SU-DHL-6 (cell line): ENCODE measurements around the gene RFTN1.
A peak's percentile ranks its signal among the peaks of the same experiment; 100 is the strongest.

Source experiments
- H2AFZ ChIP-seq: fragments of 200-600 bp; sonication (generic); 2 replicates; pipeline ENCODE4 v1.6.1; 2014; ENCODE audit warnings: low read depth, mild to moderate bottlenecking, moderate library complexity, mixed read lengths, antibody characterized with exemption, low read length; ENCODE audit not compliant: severe bottlenecking
- H3F3A ChIP-seq: fragments of 200-600 bp; shearing (Covaris generic); 2 replicates; pipeline ENCODE4 v1.6.0; 2016; ENCODE audit warnings: antibody characterized with exemption, mild to moderate bottlenecking; ENCODE audit not compliant: insufficient read depth
- H3K27ac ChIP-seq: fragments of 200-600 bp; sonication (generic); 2 replicates; pipeline ENCODE4 v1.5.1; 2016; ENCODE audit warnings: low read depth, mild to moderate bottlenecking, low read length, moderate library complexity, mixed read lengths
- H3K27me3 ChIP-seq: fragments of 200-600 bp; sonication (generic), shearing (Covaris generic); 2 replicates; pipeline ENCODE4 v1.6.0; 2014; ENCODE audit warnings: mild to moderate bottlenecking, low read length
- H3K36me3 ChIP-seq: fragments of 200-600 bp; sonication (generic); 2 replicates; pipeline ENCODE4 v1.6.1; 2014; ENCODE audit warnings: mild to moderate bottlenecking, low read length, mixed read lengths
- H3K4me2 ChIP-seq: fragments of 300-600, 200-600 bp; shearing (Covaris generic), sonication (generic); 2 replicates; pipeline ENCODE4 v1.6.0; 2014; ENCODE audit warnings: low read length, low read depth, mild to moderate bottlenecking; ENCODE audit not compliant: poor library complexity, severe bottlenecking
- H3K4me3 ChIP-seq: fragments of 200-600 bp; sonication (generic); 2 replicates; pipeline ENCODE4 v1.5.1; 2014; ENCODE audit warnings: antibody characterized with exemption, low read length, mild to moderate bottlenecking, mixed read lengths; ENCODE audit not compliant: insufficient read depth, poor library complexity, severe bottlenecking
- H3K79me2 ChIP-seq: fragments of 200-600 bp; sonication (generic); 2 replicates; pipeline ENCODE4 v1.6.1; 2014; ENCODE audit warnings: mild to moderate bottlenecking, low read length, moderate library complexity; ENCODE audit not compliant: insufficient read depth
- H3K9ac ChIP-seq: fragments of 200-600 bp; sonication (generic); 2 replicates; pipeline ENCODE4 v1.7.0; 2014; ENCODE audit warnings: mild to moderate bottlenecking, low read length
- H3K9me2 ChIP-seq: fragments of 200-600 bp; sonication (generic); replicated peaks from 2 replicates; pipeline ENCODE4 v1.6.1; 2014; ENCODE audit warnings: low read length; ENCODE audit not compliant: insufficient read depth
- H3K9me3 ChIP-seq: fragments of 200-600 bp; sonication (generic); 2 replicates; pipeline ENCODE4 v1.6.1; 2014; ENCODE audit warnings: low read length, mixed read lengths; ENCODE audit not compliant: insufficient read depth
- H4K20me1 ChIP-seq: fragments of 200-600 bp; sonication (generic); 2 replicates; pipeline ENCODE4 v1.6.1; 2014; ENCODE audit warnings: low read depth, mild to moderate bottlenecking, antibody characterized with exemption, low read length, moderate library complexity, mixed read lengths
- CTCF ChIP-seq: fragments of 200-600 bp; sonication (generic); IDR thresholded peaks from one replicate; pipeline ENCODE4 v1.5.1; 2017; ENCODE audit warnings: antibody characterized with exemption, mild to moderate bottlenecking, low read length, moderate library complexity; ENCODE audit not compliant: insufficient read depth, poor library complexity, severe bottlenecking
- EZH2phosphoT487 ChIP-seq: fragments of 200-600 bp; sonication (generic), shearing (Covaris generic); conservative IDR thresholded peaks from 2 replicates; pipeline ENCODE4 v1.6.1; 2018; ENCODE audit warnings: mild to moderate bottlenecking, antibody characterized with exemption, low read length, moderate library complexity, mixed read lengths

The RFTN1 gene

GRCh38 chr3:16390581-16390980, 122.9 kb downstream of the RFTN1 start:
- Histone ChIP-seq H3K36me3 (peaks cover 62% of the 10 kb centered on the region), H3K27ac (no peak overlapping the region), H3K9me2 (no peaks in the 10 kb centered on the region), H3K27me3 (no peaks in the 10 kb centered on the region), H3K9ac (no peak overlapping the region), H4K20me1 (no peaks in the 10 kb centered on the region), H3K4me3 (no peak overlapping the region), H3K79me2 (peaks cover 99% of the 10 kb centered on the region), H2AFZ (no peak overlapping the region), H3F3A (peaks cover 33% of the 10 kb centered on the region), H3K4me2 (no peak overlapping the region), H3K9me3 (no peaks in the 10 kb centered on the region)
- TF ChIP-seq CTCF (no peak), EZH2phosphoT487 (no peak)

- Histone ChIP-seq H4K20me1 (no peaks in the 10 kb centered on the region), H3K79me2 (peaks cover 99% of the 10 kb centered on the region), H3K4me2 (no peak overlapping the region), H3K27me3 (no peaks in the 10 kb centered on the region), H3K9me2 (no peaks in the 10 kb centered on the region), H2AFZ (no peak overlapping the region), H3F3A (peaks cover 34% of the 10 kb centered on the region), H3K27ac (peak overlapping the region; percentile 30; the same call in 1 of the 2 replicates), H3K9me3 (no peaks in the 10 kb centered on the region), H3K36me3 (peaks cover 53% of the 10 kb centered on the region), H3K4me3 (no peak overlapping the region), H3K9ac (no peak overlapping the region)
- TF ChIP-seq CTCF (no peak), EZH2phosphoT487 (no peak)
These were observed 124.6 kb downstream of the RFTN1 start for GRCh38 chr3:16388850-16389441.

GRCh38 chr3:16386561-16386960, 126.9 kb downstream of the RFTN1 start:
- Histone ChIP-seq H3K9ac (no peak overlapping the region), H3K9me2 (no peaks in the 10 kb centered on the region), H3K4me2 (no peak overlapping the region), H3K27ac (peak overlapping the region; percentile 25; the same call in 1 of the 2 replicates), H3K4me3 (no peak overlapping the region), H3K27me3 (no peaks in the 10 kb centered on the region), H3K36me3 (peaks cover 38% of the 10 kb centered on the region), H3F3A (peaks cover 40% of the 10 kb centered on the region), H3K9me3 (no peaks in the 10 kb centered on the region), H4K20me1 (no peaks in the 10 kb centered on the region), H3K79me2 (peaks cover 100% of the 10 kb centered on the region), H2AFZ (no peak overlapping the region)
- TF ChIP-seq CTCF: no peak
- TF ChIP-seq EZH2phosphoT487: no peak
